HCT116 (cell line): Measurements from ENCODE around the gene ZDHHC3. TPM values are rescaled to one million over a fixed set of nuclear protein-coding genes. Genes with fewer than 3 reads are reported as not detected.
"Not testable (repeated sequence)": the region's sequence is repeated elsewhere in the genome, so short reads cannot be mapped to it uniquely, and the experiment has no call there.

Source experiments
- ATAC-seq: fragments of 200-7000 bp; cut with Tn5 transposase; 2 replicates; pipeline ENCODE4 v1.9.1; 2020; ENCODE audit warnings: mild to moderate bottlenecking, moderate library complexity
- BruUV-seq: library from RNA; stranded (reverse); fragments of 400-500 nt; replicated peaks from 2 replicates; lab custom pipeline; 2021; lab: Mats Ljungman, UMichigan
- CTCF ChIA-PET: fragments of 300-600 bp; sonication (Branson Sonifier 250); formaldehyde crosslinking; loops from one replicate; lab custom pipeline; 2021; ENCODE audit warnings: antibody characterized with exemption; lab: Charles Lee
- POLR2A ChIA-PET: fragments of 300-600, 350-600 bp; sonication (Branson Sonifier 250); formaldehyde crosslinking; loops from one replicate; lab custom pipeline; 2021; ENCODE audit warnings: antibody characterized with exemption; lab: Charles Lee
- RAD21 ChIA-PET, 2 experiments: fragments of 300-600 bp; sonication (Branson Sonifier 250); formaldehyde crosslinking; loops; one replicate each; lab custom pipeline; 2023; ENCODE audit warnings: low total read pairs in 2 of 2; ENCODE audit not compliant: uncharacterized antibody in 2 of 2, unreplicated experiment in 2 of 2, low non-redundant PET in 1 of 2; lab: Charles Lee
- DNase-seq: peaks from one replicate; pipeline ENCODE4 v3.0.0-alpha.2; 2010; ENCODE audit warnings: low read depth, low spot score
- H2AFZ ChIP-seq: fragments of 200-600 bp; shearing (Covaris generic), sonication (generic); 2 replicates; pipeline ENCODE4 v1.6.1; 2017; ENCODE audit warnings: low read depth, mixed run types, mixed read lengths, antibody characterized with exemption, low read length; ENCODE audit not compliant: poor library complexity, severe bottlenecking
- H3K27ac ChIP-seq: 2 replicates; pipeline ENCODE4 v1.5.1; 2012; ENCODE audit warnings: low read depth, low read length
- H3K27me3 ChIP-seq: fragments of 200-600 bp; sonication (generic); 2 replicates; pipeline ENCODE4 v1.6.1; 2016; ENCODE audit warnings: mixed run types, low read length, mixed read lengths; ENCODE audit not compliant: insufficient read depth
- H3K36me3 ChIP-seq, 2 experiments: fragments of 200-500 bp in 1 of 2; fragments of 200-600 bp in 1 of 2; sonication (Bioruptor generic) in 1 of 2; sonication (generic) in 1 of 2; 2 replicates each; pipeline versions ENCODE4 v1.5.1 to v1.6.1; 2014 to 2016; ENCODE audit warnings: low read length in 2 of 2, inconsistent platforms in 1 of 2, mixed read lengths in 1 of 2, mixed run types in 1 of 2; ENCODE audit not compliant: insufficient read depth in 2 of 2, control insufficient read depth in 1 of 2
- H3K4me1 ChIP-seq, 2 experiments: fragments of 200-600 bp in 1 of 2; sonication (generic) in 1 of 2; 2 replicates each; pipeline versions ENCODE4 v1.5.1 to v1.6.1; 2012 to 2017; ENCODE audit warnings: low read length in 2 of 2, inconsistent platforms in 1 of 2, mild to moderate bottlenecking in 1 of 2, mixed read lengths in 1 of 2, mixed run types in 1 of 2, moderate library complexity in 1 of 2; ENCODE audit not compliant: insufficient read depth in 2 of 2, control insufficient read depth in 1 of 2
- H3K4me2 ChIP-seq: fragments of 200-600 bp; sonication (generic); 2 replicates; pipeline ENCODE4 v1.6.1; 2017; ENCODE audit warnings: mixed run types, low read length, mixed read lengths
- H3K4me3 ChIP-seq, 2 experiments: fragments of 200-600 bp in 1 of 2; sonication (generic) in 1 of 2; replicated peaks in 1 of 2; 2 replicates each; pipeline ENCODE4 v1.5.1; 2011 to 2016; ENCODE audit warnings: low read length in 2 of 2, control low read depth in 1 of 2, low read depth in 1 of 2, mild to moderate bottlenecking in 1 of 2, mixed read lengths in 1 of 2, mixed run types in 1 of 2
- H3K79me2 ChIP-seq: fragments of 200-600 bp; sonication (generic); 2 replicates; pipeline ENCODE4 v1.6.1; 2017; ENCODE audit warnings: mild to moderate bottlenecking, mixed run types, low read length, moderate library complexity, mixed read lengths; ENCODE audit not compliant: insufficient read depth
- H3K9ac ChIP-seq: fragments of 200-600 bp; sonication (generic); 2 replicates; pipeline ENCODE4 v1.6.1; 2016; ENCODE audit warnings: low read length, mixed read lengths
- H3K9me2 ChIP-seq: fragments of 200-600 bp; sonication (generic), shearing (Covaris generic); 2 replicates; pipeline ENCODE4 v1.6.1; 2017; ENCODE audit warnings: mixed run types, mild to moderate bottlenecking, moderate library complexity; ENCODE audit not compliant: insufficient read depth
- H3K9me3 ChIP-seq, 2 experiments: fragments of 200-500 bp in 1 of 2; fragments of 200-600 bp in 1 of 2; sonication (Bioruptor generic) in 1 of 2; sonication (generic) in 1 of 2; 2 replicates each; pipeline ENCODE4 v1.6.1; 2014 to 2017; ENCODE audit warnings: low read length in 2 of 2, mixed read lengths in 2 of 2, inconsistent platforms in 1 of 2, low read depth in 1 of 2, mild to moderate bottlenecking in 1 of 2, mixed run types in 1 of 2, moderate library complexity in 1 of 2; ENCODE audit not compliant: control insufficient read depth in 1 of 2, insufficient read depth in 1 of 2
- H4K20me1 ChIP-seq: fragments of 200-600 bp; sonication (generic), shearing (Covaris generic); 2 replicates; pipeline ENCODE4 v1.6.1; 2017; ENCODE audit warnings: mixed run types, mild to moderate bottlenecking, moderate library complexity; ENCODE audit not compliant: insufficient read depth
- EGR1 ChIP-seq: IDR thresholded peaks from 2 replicates; pipeline ENCODE4 v1.6.1; 2012; ENCODE audit warnings: low read depth
- ELF1 ChIP-seq: IDR thresholded peaks from 2 replicates; pipeline ENCODE4 v1.6.1; 2012; ENCODE audit warnings: low read depth, borderline replicate concordance
- FOSL1 ChIP-seq: IDR thresholded peaks from 2 replicates; pipeline ENCODE4 v1.6.1; 2012; ENCODE audit warnings: low read depth
- JUND ChIP-seq: IDR thresholded peaks from 2 replicates; pipeline ENCODE4 v1.6.1; 2012
- POLR2A ChIP-seq: IDR thresholded peaks from 2 replicates; pipeline ENCODE4 v1.7.0; 2011; ENCODE audit warnings: borderline replicate concordance; ENCODE audit not compliant: insufficient read depth, insufficient read length; ENCODE audit errors: extremely low read depth
- RAD21 ChIP-seq: IDR thresholded peaks from 2 replicates; pipeline ENCODE4 v1.6.1; 2012; ENCODE audit warnings: low read depth, mild to moderate bottlenecking
- SIN3A ChIP-seq: IDR thresholded peaks from 2 replicates; pipeline ENCODE4 v1.6.1; 2012; ENCODE audit warnings: low read depth
- SRF ChIP-seq: IDR thresholded peaks from 2 replicates; pipeline ENCODE4 v1.6.1; 2012; ENCODE audit warnings: low read depth
- TCF7L2 ChIP-seq: IDR thresholded peaks from 2 replicates; pipeline ENCODE4 v1.7.0; 2011; ENCODE audit warnings: borderline replicate concordance, inconsistent platforms; ENCODE audit not compliant: insufficient read depth, insufficient read length; ENCODE audit errors: extremely low read depth
- YY1 ChIP-seq: IDR thresholded peaks from 2 replicates; pipeline ENCODE4 v1.6.1; 2011; ENCODE audit warnings: low read length, low read depth, moderate library complexity, mild to moderate bottlenecking; ENCODE audit not compliant: insufficient replicate concordance; ENCODE audit errors: extremely low read depth
- ZFX ChIP-seq: fragments of 450-650 bp; IDR thresholded peaks from 2 replicates; pipeline ENCODE4 v1.6.1; 2017
- ZNF274 ChIP-seq: fragments of 200-500 bp; sonication (Bioruptor generic); IDR thresholded peaks from 2 replicates; pipeline ENCODE4 v1.6.1; 2014; ENCODE audit warnings: mild to moderate bottlenecking, low read depth, low read length, inconsistent platforms
- intact Hi-C: fragments of 100-400 bp; cut with micrococcal nuclease; formaldehyde crosslinking; loops from 2 replicates; pipeline ENCODE4 v1.10.0; 2022
- total RNA-seq: library from RNA; stranded (reverse); gene quantifications from one replicate; pipeline ENCODE4 v1.2.1, GENCODE V29; 2021; ENCODE audit not compliant: unreplicated experiment
- TF ChIP-seq, protein P1 (sequence below): IDR thresholded peaks from 2 replicates; pipeline ENCODE4 v1.6.1; 2012; ENCODE audit warnings: low read depth
- TF ChIP-seq, protein P2 (sequence below): IDR thresholded peaks from 2 replicates; pipeline ENCODE4 v1.6.1; 2011; ENCODE audit warnings: mild to moderate bottlenecking, low read length, moderate library complexity; ENCODE audit not compliant: insufficient replicate concordance; ENCODE audit errors: extremely low read depth

ZDHHC3 gene
- total RNA-seq, 1 experiment from 2014 or later, result 61.1 TPM

DNA sequence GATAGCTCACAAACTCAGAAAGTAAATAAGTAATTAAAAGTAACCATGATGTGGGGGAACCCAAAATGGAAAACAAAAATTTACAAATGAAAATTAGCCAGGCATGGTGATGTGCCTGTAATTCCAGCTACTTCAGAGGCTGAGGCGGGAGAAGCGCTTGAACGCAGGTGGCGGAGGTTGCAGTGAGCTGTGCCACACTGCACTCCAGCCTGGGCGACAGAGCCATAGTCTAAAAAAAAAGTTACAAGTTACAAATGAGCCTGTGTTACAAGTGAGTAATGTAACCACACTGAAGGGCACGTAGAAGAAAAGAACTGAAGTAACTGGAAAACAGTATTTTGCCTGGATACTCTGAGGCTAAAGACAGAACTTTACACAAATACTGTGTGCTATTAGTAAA is 11.4 kb upstream of the ZDHHC3 start:
- H3K9ac ChIP-seq, result no peak overlapping the region
- peaks cover 2 to 29% of the 10 kb centered on the region in 2 experiments; a peak in 2 of 4 replicates for H3K36me3 ChIP-seq
- no peak overlapping the region for H3K4me2 ChIP-seq
- H2AFZ ChIP-seq, result no peak overlapping the region
- ChIA-PET CTCF (interaction anchor here (1.2 kb wide), 1 partner anchor 10 kb away, joined by 3 read pairs; no protein-coding TSS in a partner anchor), RAD21 (interaction anchor here in 1 of 2 experiments (0.6 kb wide), 1 partner anchor 524 kb away, joined by 3 read pairs; no protein-coding TSS in a partner anchor), POLR2A (interaction anchor here (1.6 kb wide), 1 partner anchor 11 kb away, joined by 6 read pairs; the partner anchor contains the start of genes EXOSC7 and ZDHHC3)
- H3K4me3 ChIP-seq, result no peak overlapping the region
- peaks cover 15% of the 10 kb centered on the region; the same call in 1 of the 2 replicates for H4K20me1 ChIP-seq
- no peaks in the 10 kb centered on the region for H3K9me2 ChIP-seq
- H3K27ac ChIP-seq, result no peak overlapping the region
- TF ChIP-seq TCF7L2 (no peak), SRF (no peak), FOSL1 (no peak), POLR2A (no peak), ZFX (no peak), SIN3A (no peak), RAD21 (no peak), ZNF274 (no peak), ELF1 (no peak), EGR1 (no peak), JUND (no peak), YY1 (no peak)
- TF ChIP-seq, protein P1, sequence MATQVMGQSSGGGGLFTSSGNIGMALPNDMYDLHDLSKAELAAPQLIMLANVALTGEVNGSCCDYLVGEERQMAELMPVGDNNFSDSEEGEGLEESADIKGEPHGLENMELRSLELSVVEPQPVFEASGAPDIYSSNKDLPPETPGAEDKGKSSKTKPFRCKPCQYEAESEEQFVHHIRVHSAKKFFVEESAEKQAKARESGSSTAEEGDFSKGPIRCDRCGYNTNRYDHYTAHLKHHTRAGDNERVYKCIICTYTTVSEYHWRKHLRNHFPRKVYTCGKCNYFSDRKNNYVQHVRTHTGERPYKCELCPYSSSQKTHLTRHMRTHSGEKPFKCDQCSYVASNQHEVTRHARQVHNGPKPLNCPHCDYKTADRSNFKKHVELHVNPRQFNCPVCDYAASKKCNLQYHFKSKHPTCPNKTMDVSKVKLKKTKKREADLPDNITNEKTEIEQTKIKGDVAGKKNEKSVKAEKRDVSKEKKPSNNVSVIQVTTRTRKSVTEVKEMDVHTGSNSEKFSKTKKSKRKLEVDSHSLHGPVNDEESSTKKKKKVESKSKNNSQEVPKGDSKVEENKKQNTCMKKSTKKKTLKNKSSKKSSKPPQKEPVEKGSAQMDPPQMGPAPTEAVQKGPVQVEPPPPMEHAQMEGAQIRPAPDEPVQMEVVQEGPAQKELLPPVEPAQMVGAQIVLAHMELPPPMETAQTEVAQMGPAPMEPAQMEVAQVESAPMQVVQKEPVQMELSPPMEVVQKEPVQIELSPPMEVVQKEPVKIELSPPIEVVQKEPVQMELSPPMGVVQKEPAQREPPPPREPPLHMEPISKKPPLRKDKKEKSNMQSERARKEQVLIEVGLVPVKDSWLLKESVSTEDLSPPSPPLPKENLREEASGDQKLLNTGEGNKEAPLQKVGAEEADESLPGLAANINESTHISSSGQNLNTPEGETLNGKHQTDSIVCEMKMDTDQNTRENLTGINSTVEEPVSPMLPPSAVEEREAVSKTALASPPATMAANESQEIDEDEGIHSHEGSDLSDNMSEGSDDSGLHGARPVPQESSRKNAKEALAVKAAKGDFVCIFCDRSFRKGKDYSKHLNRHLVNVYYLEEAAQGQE, result no peak
- TF ChIP-seq, protein P2, sequence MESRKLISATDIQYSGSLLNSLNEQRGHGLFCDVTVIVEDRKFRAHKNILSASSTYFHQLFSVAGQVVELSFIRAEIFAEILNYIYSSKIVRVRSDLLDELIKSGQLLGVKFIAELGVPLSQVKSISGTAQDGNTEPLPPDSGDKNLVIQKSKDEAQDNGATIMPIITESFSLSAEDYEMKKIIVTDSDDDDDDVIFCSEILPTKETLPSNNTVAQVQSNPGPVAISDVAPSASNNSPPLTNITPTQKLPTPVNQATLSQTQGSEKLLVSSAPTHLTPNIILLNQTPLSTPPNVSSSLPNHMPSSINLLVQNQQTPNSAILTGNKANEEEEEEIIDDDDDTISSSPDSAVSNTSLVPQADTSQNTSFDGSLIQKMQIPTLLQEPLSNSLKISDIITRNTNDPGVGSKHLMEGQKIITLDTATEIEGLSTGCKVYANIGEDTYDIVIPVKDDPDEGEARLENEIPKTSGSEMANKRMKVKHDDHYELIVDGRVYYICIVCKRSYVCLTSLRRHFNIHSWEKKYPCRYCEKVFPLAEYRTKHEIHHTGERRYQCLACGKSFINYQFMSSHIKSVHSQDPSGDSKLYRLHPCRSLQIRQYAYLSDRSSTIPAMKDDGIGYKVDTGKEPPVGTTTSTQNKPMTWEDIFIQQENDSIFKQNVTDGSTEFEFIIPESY, result no peak
- ATAC-seq, result no peak
- no TSS peak for BruUV-seq
- no peaks in the 10 kb centered on the region for H3K9me3 ChIP-seq
- H3K27me3 ChIP-seq, result no peaks in the 10 kb centered on the region
- DNase-seq, result no peak
- H3K4me1 ChIP-seq, result peaks cover 13 to 24% of the 10 kb centered on the region in 2 experiments
- peaks cover 85% of the 10 kb centered on the region for H3K79me2 ChIP-seq
- intact Hi-C loops, result no loop called here

DNA sequence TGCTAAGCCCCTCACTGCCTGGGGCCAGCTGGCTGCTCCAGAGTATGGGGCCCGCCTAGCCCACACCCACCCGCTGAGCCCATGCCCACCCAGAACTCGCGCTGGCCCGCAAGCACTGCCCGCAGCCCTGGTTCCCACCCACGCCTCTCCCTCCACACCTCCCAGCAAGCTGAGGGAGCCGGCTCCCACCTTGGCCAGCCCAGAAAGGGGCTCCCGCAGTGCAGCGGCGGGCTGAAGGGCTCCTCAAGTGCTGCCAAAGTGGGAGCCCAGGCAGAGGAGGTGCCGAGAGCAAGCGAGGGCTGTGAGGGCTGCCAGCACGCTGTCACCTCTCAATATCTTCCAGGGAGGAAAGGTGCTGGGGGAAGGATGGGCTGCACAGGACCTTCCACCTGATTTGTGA is 10.4 kb upstream of the ZDHHC3 start:
- H2AFZ ChIP-seq, ATAC-seq, H3K9me2 ChIP-seq, H3K4me3 ChIP-seq, H3K9me3 ChIP-seq, H3K9ac ChIP-seq, POLR2A ChIA-PET, H3K27ac ChIP-seq, CTCF ChIA-PET, RAD21 ChIA-PET, H3K27me3 ChIP-seq, BruUV-seq, H3K4me2 ChIP-seq, DNase-seq, intact Hi-C loops: not testable (repeated sequence)
- Histone ChIP-seq H3K36me3 (peaks cover 2 to 19% of the 10 kb centered on the region in 2 experiments; a peak in 2 of 4 replicates), H3K4me1 (peaks cover 13 to 23% of the 10 kb centered on the region in 2 experiments), H4K20me1 (peaks cover 15% of the 10 kb centered on the region; the same call in 1 of the 2 replicates), H3K79me2 (peaks cover 91% of the 10 kb centered on the region)
